Measurements from ENCODE around the gene MSRB1.

The MSRB1 gene

DNA sequence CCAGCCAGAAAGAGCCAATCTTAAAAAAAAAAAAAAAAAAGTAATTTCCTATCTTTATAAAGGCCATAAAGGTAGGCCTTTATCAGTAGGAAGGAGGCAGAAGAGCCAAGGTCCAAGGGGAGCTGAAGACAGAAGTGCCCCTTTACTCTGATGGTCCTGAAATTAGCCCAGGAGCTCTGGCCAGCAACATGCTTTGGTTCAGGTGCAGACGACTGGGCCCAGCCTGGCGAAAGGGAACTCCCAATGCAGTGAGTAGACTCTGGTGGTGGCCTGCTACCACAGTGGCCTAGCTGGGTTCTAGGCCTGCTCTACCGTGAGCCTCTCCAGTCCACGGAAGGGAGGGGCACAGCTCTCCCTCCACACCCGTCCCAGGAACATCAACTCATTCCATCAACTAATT lies 47.9 kb downstream of the MSRB1 start:
- TF ChIP-seq EGR1 (IDR thresholded peaks at IDR 0.05) (no peak), TEAD4 (IDR thresholded peaks at IDR 0.05) (no peak), ZBTB7A (IDR thresholded peaks at IDR 0.05; ENCODE audit: low read depth) (no peak), NFIC (IDR thresholded peaks at IDR 0.05) (no peak), EP300 (IDR thresholded peaks at IDR 0.05; ENCODE audit: borderline replicate concordance) (no peak), YY1 (IDR thresholded peaks at IDR 0.05; ENCODE audit: low read depth) (no peak), CEBPB (IDR thresholded peaks at IDR 0.05) (no peak), RAD21 (IDR thresholded peaks at IDR 0.05; ENCODE audit: low read depth) (no peak), TCF12 (IDR thresholded peaks at IDR 0.05; ENCODE audit: low read depth) (no peak), CREB1 (IDR thresholded peaks at IDR 0.05; ENCODE audit: low read depth) (no peak), TAF1 (IDR thresholded peaks at IDR 0.05; ENCODE audit: low read depth) (no peak), FOXM1 (IDR thresholded peaks at IDR 0.05; ENCODE audit: borderline replicate concordance, low read depth) (no peak)
- TF ChIP-seq, protein P1, sequence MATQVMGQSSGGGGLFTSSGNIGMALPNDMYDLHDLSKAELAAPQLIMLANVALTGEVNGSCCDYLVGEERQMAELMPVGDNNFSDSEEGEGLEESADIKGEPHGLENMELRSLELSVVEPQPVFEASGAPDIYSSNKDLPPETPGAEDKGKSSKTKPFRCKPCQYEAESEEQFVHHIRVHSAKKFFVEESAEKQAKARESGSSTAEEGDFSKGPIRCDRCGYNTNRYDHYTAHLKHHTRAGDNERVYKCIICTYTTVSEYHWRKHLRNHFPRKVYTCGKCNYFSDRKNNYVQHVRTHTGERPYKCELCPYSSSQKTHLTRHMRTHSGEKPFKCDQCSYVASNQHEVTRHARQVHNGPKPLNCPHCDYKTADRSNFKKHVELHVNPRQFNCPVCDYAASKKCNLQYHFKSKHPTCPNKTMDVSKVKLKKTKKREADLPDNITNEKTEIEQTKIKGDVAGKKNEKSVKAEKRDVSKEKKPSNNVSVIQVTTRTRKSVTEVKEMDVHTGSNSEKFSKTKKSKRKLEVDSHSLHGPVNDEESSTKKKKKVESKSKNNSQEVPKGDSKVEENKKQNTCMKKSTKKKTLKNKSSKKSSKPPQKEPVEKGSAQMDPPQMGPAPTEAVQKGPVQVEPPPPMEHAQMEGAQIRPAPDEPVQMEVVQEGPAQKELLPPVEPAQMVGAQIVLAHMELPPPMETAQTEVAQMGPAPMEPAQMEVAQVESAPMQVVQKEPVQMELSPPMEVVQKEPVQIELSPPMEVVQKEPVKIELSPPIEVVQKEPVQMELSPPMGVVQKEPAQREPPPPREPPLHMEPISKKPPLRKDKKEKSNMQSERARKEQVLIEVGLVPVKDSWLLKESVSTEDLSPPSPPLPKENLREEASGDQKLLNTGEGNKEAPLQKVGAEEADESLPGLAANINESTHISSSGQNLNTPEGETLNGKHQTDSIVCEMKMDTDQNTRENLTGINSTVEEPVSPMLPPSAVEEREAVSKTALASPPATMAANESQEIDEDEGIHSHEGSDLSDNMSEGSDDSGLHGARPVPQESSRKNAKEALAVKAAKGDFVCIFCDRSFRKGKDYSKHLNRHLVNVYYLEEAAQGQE (IDR thresholded peaks at IDR 0.05; ENCODE audit: low read depth), result no peak
- TF ChIP-seq, protein P2, sequence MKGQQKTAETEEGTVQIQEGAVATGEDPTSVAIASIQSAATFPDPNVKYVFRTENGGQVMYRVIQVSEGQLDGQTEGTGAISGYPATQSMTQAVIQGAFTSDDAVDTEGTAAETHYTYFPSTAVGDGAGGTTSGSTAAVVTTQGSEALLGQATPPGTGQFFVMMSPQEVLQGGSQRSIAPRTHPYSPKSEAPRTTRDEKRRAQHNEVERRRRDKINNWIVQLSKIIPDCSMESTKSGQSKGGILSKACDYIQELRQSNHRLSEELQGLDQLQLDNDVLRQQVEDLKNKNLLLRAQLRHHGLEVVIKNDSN (IDR thresholded peaks at IDR 0.05), result no peak
- TF ChIP-seq, protein P3, sequence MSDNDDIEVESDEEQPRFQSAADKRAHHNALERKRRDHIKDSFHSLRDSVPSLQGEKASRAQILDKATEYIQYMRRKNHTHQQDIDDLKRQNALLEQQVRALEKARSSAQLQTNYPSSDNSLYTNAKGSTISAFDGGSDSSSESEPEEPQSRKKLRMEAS (IDR thresholded peaks at IDR 0.05), result no peak

DNA sequence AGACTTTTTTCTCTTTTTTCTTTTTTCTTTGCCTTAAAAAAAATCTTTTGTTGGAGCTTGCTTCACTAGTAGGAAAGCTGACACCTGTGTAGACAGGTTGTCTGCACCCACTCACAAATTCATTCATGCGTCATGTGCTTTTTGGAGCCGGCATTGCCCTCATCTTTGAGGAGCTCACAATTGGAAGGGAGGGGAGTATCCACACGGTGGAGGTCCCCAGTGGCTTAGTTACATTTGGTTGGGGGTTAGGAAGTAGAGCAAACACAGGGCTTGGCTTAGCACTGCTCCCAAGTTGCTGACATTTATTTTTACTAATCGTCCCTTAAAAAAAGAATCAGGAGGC lies 52.3 kb downstream of the MSRB1 start:
- TF ChIP-seq EGR1 (IDR thresholded peaks at IDR 0.05), result no peak
- TF ChIP-seq, protein P2 (IDR thresholded peaks at IDR 0.05), result peak; percentile 23; the same call in 1 of the 2 replicates
- TF ChIP-seq, protein P3 (IDR thresholded peaks at IDR 0.05), result 0 out of 2 replicates have a peak, but pooled peaks have one; percentile 1

DNA sequence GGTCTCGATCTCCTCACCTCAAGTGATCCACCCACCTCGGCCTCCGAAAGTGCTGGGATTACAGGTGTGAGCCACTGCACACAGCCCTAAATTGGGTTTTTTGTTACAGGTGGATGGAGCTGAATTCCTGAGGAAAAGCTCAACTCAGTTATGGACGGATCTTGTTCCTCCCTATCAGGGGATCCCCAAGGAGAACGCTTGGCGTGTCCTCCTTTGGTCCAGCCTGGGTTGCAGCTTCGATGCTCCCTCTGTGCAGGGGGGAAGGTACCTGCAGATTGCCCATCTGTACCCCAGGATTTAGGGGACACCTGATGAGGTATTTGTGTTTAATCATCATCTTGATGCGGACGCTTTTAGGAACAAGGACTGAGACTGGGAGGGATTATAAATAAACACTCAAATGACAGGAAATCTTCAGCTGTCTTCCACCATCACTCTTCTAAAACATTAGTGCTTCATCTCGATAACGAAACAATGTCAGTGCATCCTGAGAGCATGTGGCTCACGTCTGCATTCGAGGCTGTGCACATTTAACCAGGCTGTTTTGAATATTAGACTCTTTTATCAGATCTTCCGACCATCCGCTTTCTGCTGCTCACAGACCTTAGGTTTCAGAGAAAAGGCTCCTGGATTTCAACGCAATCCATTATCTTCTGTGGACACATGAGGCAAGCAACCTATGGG lies 52.8 kb downstream of the MSRB1 start:
- TF ChIP-seq TEAD4 (IDR thresholded peaks at IDR 0.05) (no peak), RAD21 (IDR thresholded peaks at IDR 0.05; ENCODE audit: low read depth) (no peak), NFIC (IDR thresholded peaks at IDR 0.05) (no peak)
- TF ChIP-seq, protein P3 (IDR thresholded peaks at IDR 0.05), result peak; percentile 33; the same call in 1 of the 2 replicates
- TF ChIP-seq, protein P1 (IDR thresholded peaks at IDR 0.05; ENCODE audit: low read depth), result no peak

Data from Ishikawa (cell line).